GM18519 (cell line): ENCODE measurements around the gene HID1.
"Not testable (repeated sequence)": the region's sequence is repeated elsewhere in the genome, so short reads cannot be mapped to it uniquely, and the experiment has no call there.

Experiments
- ATAC-seq: cut with Tn5 transposase; IDR thresholded peaks from one replicate; pipeline ENCODE4 v1.9.1; 2021; ENCODE audit warnings: mild to moderate bottlenecking, moderate library complexity; ENCODE audit not compliant: unreplicated experiment, low FRiP score

The HID1 gene

GRCh38 chr17:74924250-74924948 lies 48.2 kb downstream of the HID1 start, which contains the start of gene OTOP2:
TSS of gene OTOP2 (plus strand) at chr17:74924273. CDS start at chr17:74924633, 360 bp downstream.
- ATAC-seq: no peak

GRCh38 chr17:74923538-74924249 lies 48.9 kb downstream of the HID1 start:
- ATAC-seq: no peak

- ATAC-seq: no peak
These were observed 49.6 kb downstream of the HID1 start, which contains the start of gene USH1G for GRCh38 chr17:74922694-74923537. TSS of gene USH1G (minus strand) at chr17:74923255. CDS start at chr17:74923073, 182 bp downstream.

GRCh38 chr17:74922172-74922571 lies 50.4 kb downstream of the HID1 start:
- ATAC-seq: no peak

- ATAC-seq: no peak
These were observed 50.8 kb downstream of the HID1 start for GRCh38 chr17:74921769-74922168.

GRCh38 chr17:74921026-74921681 lies 51.4 kb downstream of the HID1 start:
- ATAC-seq: no peak

- no peak for ATAC-seq
These were observed 51.9 kb downstream of the HID1 start for GRCh38 chr17:74920642-74921025.

GRCh38 chr17:74920306-74920620 lies 52.3 kb downstream of the HID1 start:
- ATAC-seq: no peak

- no peak for ATAC-seq
These were observed 52.9 kb downstream of the HID1 start for GRCh38 chr17:74919440-74920305.

- no peak for ATAC-seq
These were observed 53.7 kb downstream of the HID1 start for GRCh38 chr17:74918906-74919305.

GRCh38 chr17:74917430-74917829 lies 55.1 kb downstream of the HID1 start:
- no peak for ATAC-seq

- no peak for ATAC-seq
These were observed 55.7 kb downstream of the HID1 start for GRCh38 chr17:74916851-74917199.

- ATAC-seq: no peak
These were observed 56.3 kb downstream of the HID1 start for GRCh38 chr17:74916136-74916850.

GRCh38 chr17:74911423-74911822 lies 61.1 kb downstream of the HID1 start:
- ATAC-seq: not testable (repeated sequence)

GRCh38 chr17:74909097-74909496 lies 63.5 kb downstream of the HID1 start:
- ATAC-seq: not testable (repeated sequence)

GRCh38 chr17:74907012-74907411 lies 65.5 kb downstream of the HID1 start:
- ATAC-seq: no peak

- not testable (repeated sequence) for ATAC-seq
These were observed 66.3 kb downstream of the HID1 start for GRCh38 chr17:74906214-74906793.

- ATAC-seq: no peak
These were observed 67.7 kb downstream of the HID1 start for GRCh38 chr17:74904687-74905409.
